ENCODE data around the gene TOM1L1. TPM values are rescaled to one million over a fixed set of nuclear protein-coding genes. Genes with fewer than 3 reads are reported as not detected.
A peak's percentile ranks its signal among the peaks of the same experiment; 100 is the strongest.

Gene TOM1L1, protein sequence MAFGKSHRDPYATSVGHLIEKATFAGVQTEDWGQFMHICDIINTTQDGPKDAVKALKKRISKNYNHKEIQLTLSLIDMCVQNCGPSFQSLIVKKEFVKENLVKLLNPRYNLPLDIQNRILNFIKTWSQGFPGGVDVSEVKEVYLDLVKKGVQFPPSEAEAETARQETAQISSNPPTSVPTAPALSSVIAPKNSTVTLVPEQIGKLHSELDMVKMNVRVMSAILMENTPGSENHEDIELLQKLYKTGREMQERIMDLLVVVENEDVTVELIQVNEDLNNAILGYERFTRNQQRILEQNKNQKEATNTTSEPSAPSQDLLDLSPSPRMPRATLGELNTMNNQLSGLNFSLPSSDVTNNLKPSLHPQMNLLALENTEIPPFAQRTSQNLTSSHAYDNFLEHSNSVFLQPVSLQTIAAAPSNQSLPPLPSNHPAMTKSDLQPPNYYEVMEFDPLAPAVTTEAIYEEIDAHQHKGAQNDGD
- polyA plus RNA-seq (2012; ENCODE audit: insufficient read depth, insufficient read length, low read depth), result 11.0 TPM

DNA sequence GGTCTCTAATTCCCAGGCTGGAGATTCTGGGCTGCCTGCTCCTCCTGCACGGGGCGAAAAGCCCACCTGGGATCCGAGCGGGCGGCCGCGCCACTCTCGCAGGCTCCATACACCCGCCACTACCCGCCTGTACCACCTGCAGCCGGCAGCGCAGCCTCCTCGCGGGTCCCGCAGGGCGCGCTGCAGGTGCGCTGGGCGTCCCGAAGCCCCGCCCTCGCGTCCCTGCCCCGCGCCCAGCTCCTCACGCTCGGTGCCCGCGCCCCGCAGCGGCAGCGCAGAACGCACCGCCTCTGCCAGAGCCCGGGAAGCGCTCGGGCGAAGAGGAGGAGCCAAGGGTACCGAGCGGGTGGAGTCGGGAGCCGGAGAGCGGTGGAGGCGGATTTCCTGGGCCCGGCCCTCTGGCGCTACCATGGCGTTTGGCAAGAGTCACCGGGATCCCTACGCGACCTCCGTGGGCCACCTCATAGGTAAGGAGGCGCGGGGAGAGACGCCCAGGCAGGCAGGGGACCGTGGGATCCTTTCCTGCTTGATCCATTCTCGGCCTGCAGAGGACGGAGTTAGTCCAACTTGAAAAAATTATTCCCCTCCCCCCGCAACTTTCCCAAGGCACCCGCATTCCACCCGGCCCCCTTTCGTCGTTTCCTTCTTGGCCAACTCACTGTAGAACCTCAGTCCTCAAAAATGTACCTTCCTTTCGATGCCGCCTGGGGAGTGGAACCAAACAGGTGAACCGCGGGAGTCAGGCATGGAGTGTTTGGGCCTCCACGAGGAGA lies at the start of gene TOM1L1:
Gene TOM1L1, plus strand, starts transcription at position 396 of the 773 bp plus-strand sequence. Its CDS starts 14 bp downstream, at position 410.
- no peaks in the 10 kb centered on the region for H3K9me3 ChIP-seq
- DNase-seq, result peak; percentile 75
- peak within 1 kb of the TSS; percentile 65 for H3K4me3 ChIP-seq (ENCODE audit: low read depth, low read length)
- TF ChIP-seq, protein P1, sequence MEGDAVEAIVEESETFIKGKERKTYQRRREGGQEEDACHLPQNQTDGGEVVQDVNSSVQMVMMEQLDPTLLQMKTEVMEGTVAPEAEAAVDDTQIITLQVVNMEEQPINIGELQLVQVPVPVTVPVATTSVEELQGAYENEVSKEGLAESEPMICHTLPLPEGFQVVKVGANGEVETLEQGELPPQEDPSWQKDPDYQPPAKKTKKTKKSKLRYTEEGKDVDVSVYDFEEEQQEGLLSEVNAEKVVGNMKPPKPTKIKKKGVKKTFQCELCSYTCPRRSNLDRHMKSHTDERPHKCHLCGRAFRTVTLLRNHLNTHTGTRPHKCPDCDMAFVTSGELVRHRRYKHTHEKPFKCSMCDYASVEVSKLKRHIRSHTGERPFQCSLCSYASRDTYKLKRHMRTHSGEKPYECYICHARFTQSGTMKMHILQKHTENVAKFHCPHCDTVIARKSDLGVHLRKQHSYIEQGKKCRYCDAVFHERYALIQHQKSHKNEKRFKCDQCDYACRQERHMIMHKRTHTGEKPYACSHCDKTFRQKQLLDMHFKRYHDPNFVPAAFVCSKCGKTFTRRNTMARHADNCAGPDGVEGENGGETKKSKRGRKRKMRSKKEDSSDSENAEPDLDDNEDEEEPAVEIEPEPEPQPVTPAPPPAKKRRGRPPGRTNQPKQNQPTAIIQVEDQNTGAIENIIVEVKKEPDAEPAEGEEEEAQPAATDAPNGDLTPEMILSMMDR (IDR thresholded peaks at IDR 0.05; ENCODE audit: low read depth, low read length), result no peak
- no peaks in the 10 kb centered on the region for H3K4me1 ChIP-seq
- H3K27me3 ChIP-seq, result no peaks in the 10 kb centered on the region
- H3K36me3 ChIP-seq, result no peaks in the 10 kb centered on the region

DNA sequence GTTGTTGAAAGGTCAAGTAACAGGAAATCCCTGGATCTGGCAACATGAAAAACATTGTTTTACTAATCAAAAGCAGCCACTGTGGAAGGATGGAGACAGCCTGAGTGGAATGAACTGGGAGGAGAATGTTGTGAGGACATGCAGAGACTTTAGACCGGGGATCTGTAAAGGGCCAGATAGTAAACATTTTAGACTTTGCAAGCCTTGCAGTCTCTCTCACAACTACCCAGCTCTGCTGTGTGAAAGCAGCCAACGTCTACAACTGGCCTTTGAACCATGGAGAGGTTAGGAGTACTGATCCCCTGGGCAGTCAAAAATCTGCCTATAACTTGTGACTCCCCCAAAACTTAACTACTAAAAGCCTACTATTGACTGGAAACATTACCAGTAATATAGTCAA lies 41.5 kb upstream of the TOM1L1 start:
- DNase-seq, result no peak
- Histone ChIP-seq H3K9me3 (no peaks in the 10 kb centered on the region), H3K27me3 (no peaks in the 10 kb centered on the region), H3K4me3 (ENCODE audit: low read depth, low read length) (no peak overlapping the region), H3K4me1 (peaks cover 11% of the 10 kb centered on the region), H3K36me3 (no peaks in the 10 kb centered on the region)
- TF ChIP-seq, protein P1 (IDR thresholded peaks at IDR 0.05; ENCODE audit: low read depth, low read length), result no peak

DNA sequence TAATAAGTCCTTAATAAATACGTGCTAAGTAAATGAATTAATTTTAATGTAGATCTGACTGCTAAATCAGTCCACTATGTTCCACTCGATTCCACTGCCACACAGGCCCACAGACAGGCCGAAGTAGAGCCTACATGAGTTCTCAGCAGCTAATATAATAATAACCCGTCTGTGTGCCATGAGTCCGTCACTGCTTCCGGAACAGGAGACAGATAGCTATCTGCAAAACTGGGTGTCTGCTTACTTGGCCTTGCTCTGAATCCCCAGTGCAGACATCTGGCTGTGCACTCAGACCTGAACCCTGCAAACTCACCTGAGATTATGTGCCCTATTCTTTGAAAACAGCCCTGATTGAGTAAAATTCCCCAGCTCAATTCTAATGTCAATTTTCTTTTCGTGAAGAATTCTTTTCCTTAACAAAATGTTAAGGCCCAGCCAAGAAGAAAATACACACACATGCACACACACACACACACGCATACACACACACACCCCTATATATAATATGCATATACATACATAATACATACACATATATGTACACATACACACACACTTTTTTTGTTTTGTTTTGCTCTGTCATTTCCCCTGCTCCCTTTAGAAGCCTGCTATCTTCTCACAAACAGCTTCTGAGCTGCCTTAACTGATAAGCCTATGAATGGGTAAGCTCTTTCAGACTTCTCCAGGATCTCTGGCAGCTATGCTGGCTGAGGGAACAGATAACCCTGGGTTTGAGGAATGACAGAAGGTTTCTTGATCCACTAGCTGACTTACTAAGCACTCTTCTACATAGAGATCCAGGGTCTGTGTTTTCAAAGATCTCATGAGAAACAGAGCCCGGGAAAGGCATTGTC lies 39.8 kb upstream of the TOM1L1 start:
- Histone ChIP-seq H3K27me3 (no peaks in the 10 kb centered on the region), H3K4me1 (peaks cover 18% of the 10 kb centered on the region), H3K4me3 (ENCODE audit: low read depth, low read length) (no peak overlapping the region), H3K36me3 (no peaks in the 10 kb centered on the region), H3K9me3 (no peaks in the 10 kb centered on the region)
- TF ChIP-seq, protein P1 (IDR thresholded peaks at IDR 0.05; ENCODE audit: low read depth, low read length), result no peak
- DNase-seq, result peak; percentile 64

DNA sequence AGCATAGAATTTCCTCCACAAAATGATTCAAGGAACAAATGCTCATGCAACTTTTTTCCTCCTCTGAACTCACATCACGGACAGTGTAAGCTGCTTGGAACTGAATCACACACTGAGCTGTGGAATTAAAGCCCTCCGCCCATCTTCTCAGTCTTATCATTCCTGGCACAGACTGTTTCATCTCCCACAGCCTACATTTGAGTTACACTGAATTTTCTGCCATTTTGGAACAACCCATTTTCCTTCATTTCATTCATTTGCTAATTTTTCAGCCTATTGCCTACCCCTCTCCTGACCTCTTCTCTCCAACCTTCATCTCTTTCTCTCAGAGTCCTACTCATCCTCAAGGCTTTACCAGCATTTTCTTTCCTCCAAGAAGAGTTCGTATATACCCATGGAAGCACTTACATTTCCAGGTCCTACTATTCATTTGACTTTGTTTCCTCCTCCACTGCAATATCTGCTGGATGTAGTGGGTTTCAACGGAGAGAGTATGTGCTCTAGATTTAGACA lies 39.1 kb upstream of the TOM1L1 start:
- Histone ChIP-seq H3K27me3 (no peaks in the 10 kb centered on the region), H3K4me1 (peaks cover 18% of the 10 kb centered on the region), H3K36me3 (no peaks in the 10 kb centered on the region), H3K9me3 (no peaks in the 10 kb centered on the region), H3K4me3 (ENCODE audit: low read depth, low read length) (no peak overlapping the region)
- DNase-seq, result no peak
- TF ChIP-seq, protein P1 (IDR thresholded peaks at IDR 0.05; ENCODE audit: low read depth, low read length), result no peak

DNA sequence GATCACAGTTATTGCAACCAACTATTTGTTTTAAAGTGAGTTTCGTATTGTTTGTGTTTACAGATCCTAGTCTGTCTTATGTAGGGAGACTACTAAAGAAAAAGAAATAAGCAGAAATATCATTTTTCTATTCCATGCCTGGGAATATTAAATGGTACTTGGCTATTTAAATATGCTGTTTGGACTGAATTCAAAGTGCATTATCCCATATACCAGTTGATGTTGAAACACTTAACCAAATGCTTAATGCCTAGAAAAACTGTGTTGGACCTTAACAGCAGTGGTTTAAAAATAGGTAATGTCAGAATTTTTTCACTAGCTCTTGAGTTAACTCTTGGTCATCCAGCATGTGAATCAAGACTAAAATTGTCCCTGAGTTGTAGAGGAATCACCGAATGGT lies 37.5 kb upstream of the TOM1L1 start:
- no peaks in the 10 kb centered on the region for H3K27me3 ChIP-seq
- H3K36me3 ChIP-seq, result no peaks in the 10 kb centered on the region
- H3K4me3 ChIP-seq (ENCODE audit: low read depth, low read length), result no peak overlapping the region

More for the DNA sequence above, 37.5 kb upstream of the TOM1L1 start:
- TF ChIP-seq, protein P1 (IDR thresholded peaks at IDR 0.05; ENCODE audit: low read depth, low read length), result no peak
- peaks cover 18% of the 10 kb centered on the region for H3K4me1 ChIP-seq
- DNase-seq, result no peak
- no peaks in the 10 kb centered on the region for H3K9me3 ChIP-seq
